Fibroblast of lung (primary cell): ENCODE results near the gene PCNT. TPM values are rescaled to one million over a fixed set of nuclear protein-coding genes. Genes with fewer than 3 reads are reported as not detected.
"Not testable (repeated sequence)": the region's sequence is repeated elsewhere in the genome, so short reads cannot be mapped to it uniquely, and the experiment has no call there.

ENCODE experiments used
- DNase-seq, 2 donors: peaks; one replicate each; pipeline versions ENCODE4 v3.0.0 to v3.0.0-alpha.2; 2010; ENCODE audit warnings: low read depth in 2 of 2
- H2AFZ ChIP-seq: 2 replicates; pipeline ENCODE4 v1.5.1; 2012; ENCODE audit warnings: low read length, control low read depth, inconsistent platforms
- H3K27ac ChIP-seq: 2 replicates; pipeline ENCODE4 v1.5.1; 2011; ENCODE audit warnings: low read length, control low read depth; ENCODE audit not compliant: insufficient read depth
- H3K27me3 ChIP-seq: 2 replicates; pipeline ENCODE4 v1.5.1; 2011; ENCODE audit warnings: mild to moderate bottlenecking, low read length; ENCODE audit not compliant: control insufficient read depth, insufficient read depth
- H3K36me3 ChIP-seq: 2 replicates; pipeline ENCODE4 v1.5.1; 2011; ENCODE audit warnings: low read length; ENCODE audit not compliant: control insufficient read depth, insufficient read depth
- H3K4me1 ChIP-seq: 2 replicates; pipeline ENCODE4 v1.5.1; 2011; ENCODE audit warnings: low read length; ENCODE audit not compliant: control insufficient read depth, insufficient read depth; ENCODE audit errors: extremely low read depth
- H3K4me2 ChIP-seq: 2 replicates; pipeline ENCODE4 v1.5.1; 2011; ENCODE audit warnings: low read length, control low read depth; ENCODE audit not compliant: insufficient read depth; ENCODE audit errors: extremely low read depth
- H3K4me3 ChIP-seq, 4 experiments: fragments of 200-600 bp in 1 of 4; sonication (generic) in 1 of 4; replicated peaks in 1 of 4; 2 replicates each; pipeline ENCODE4 v1.5.1; 2011 to 2016; ENCODE audit warnings: low read length in 4 of 4, low read depth in 3 of 4, mild to moderate bottlenecking in 3 of 4, control low read depth in 2 of 4, inconsistent platforms in 1 of 4, mixed read lengths in 1 of 4; ENCODE audit not compliant: insufficient read depth in 1 of 4; ENCODE audit errors: control extremely low read depth in 1 of 4
- H3K79me2 ChIP-seq: 2 replicates; pipeline ENCODE4 v1.5.1; 2012; ENCODE audit warnings: mild to moderate bottlenecking, low read length, inconsistent platforms; ENCODE audit not compliant: control insufficient read depth, insufficient read depth
- H3K9ac ChIP-seq: 2 replicates; pipeline ENCODE4 v1.5.1; 2011; ENCODE audit warnings: mild to moderate bottlenecking, low read length, control low read depth; ENCODE audit not compliant: insufficient read depth
- H3K9me3 ChIP-seq: 2 replicates; pipeline ENCODE4 v1.5.1; 2012; ENCODE audit warnings: low read depth, low read length; ENCODE audit not compliant: control insufficient read depth, insufficient read depth
- H4K20me1 ChIP-seq: 2 replicates; pipeline ENCODE4 v1.5.1; 2011; ENCODE audit warnings: low read length; ENCODE audit not compliant: control insufficient read depth, insufficient read depth; ENCODE audit errors: extremely low read depth
- EZH2 ChIP-seq: IDR thresholded peaks from 2 replicates; pipeline ENCODE4 v1.5.1; 2012; ENCODE audit warnings: low read length, control low read depth, mild to moderate bottlenecking; ENCODE audit errors: missing control alignments
- polyA plus RNA-seq, 2 donors: library from polyadenylated mRNA; depleted of rRNA in 1 of 2; stranded (reverse) in 1 of 2; unstranded in 1 of 2; fragments of >200 nt; gene quantifications; 2 replicates each; pipeline ENCODE4 v1.2.1, GENCODE V29; 2011 to 2012; ENCODE audit warnings: missing spikeins in 1 of 2
- total RNA-seq: library from RNA; depleted of rRNA; stranded (reverse); fragments of >200 nt; gene quantifications from 2 replicates; pipeline ENCODE4 v1.2.1, GENCODE V29; 2014
- TF ChIP-seq, protein P1 (sequence below), 2 donors: IDR thresholded peaks in 1 of 2; conservative IDR thresholded peaks in 1 of 2; 1 replicate in 1 of 2; 2 replicates in 1 of 2; pipeline ENCODE4 v1.5.1; 2011 to 2012; ENCODE audit warnings: low read length in 2 of 2, control low read depth in 1 of 2, inconsistent platforms in 1 of 2, low read depth in 1 of 2, mild to moderate bottlenecking in 1 of 2

PCNT gene
- total and polyA plus RNA-seq, 2 donors (not counting 1 experiment from before 2014, with no cell fraction given) = 7.4 to 26.1 TPM

DNA sequence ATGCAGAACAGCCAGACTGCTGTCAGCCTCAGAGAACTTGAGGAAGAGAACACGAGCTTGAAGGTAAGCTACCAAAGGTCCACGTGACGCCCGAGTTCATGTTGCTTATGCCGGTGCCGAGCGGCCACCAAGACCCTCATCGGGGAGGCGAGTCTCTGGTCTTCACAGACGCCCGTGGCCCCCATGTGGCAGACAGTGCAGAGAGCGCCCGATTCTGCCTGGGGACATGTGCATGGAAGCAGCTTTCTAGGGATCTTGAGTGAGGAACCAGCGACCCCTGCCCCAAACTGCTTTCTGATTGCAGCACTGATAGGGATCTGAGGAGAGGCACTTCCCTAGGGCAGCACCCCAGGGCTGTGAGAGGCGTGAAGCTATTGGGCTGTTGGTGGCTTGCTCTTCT, 78.5 kb downstream of the PCNT start:
- Histone ChIP-seq H3K9me3 (no peaks in the 10 kb centered on the region), H4K20me1 (no peaks in the 10 kb centered on the region), H3K36me3 (peaks cover 22% of the 10 kb centered on the region), H3K4me2 (no peak overlapping the region), H3K79me2 (no peaks in the 10 kb centered on the region), H3K4me1 (no peaks in the 10 kb centered on the region), H2AFZ (no peak overlapping the region), H3K4me3 (no peak overlapping the region), H3K27me3 (no peaks in the 10 kb centered on the region), H3K27ac (no peak overlapping the region), H3K9ac (no peak overlapping the region)
- no peak for DNase-seq
- TF ChIP-seq EZH2 = no peak
- TF ChIP-seq, protein P1, sequence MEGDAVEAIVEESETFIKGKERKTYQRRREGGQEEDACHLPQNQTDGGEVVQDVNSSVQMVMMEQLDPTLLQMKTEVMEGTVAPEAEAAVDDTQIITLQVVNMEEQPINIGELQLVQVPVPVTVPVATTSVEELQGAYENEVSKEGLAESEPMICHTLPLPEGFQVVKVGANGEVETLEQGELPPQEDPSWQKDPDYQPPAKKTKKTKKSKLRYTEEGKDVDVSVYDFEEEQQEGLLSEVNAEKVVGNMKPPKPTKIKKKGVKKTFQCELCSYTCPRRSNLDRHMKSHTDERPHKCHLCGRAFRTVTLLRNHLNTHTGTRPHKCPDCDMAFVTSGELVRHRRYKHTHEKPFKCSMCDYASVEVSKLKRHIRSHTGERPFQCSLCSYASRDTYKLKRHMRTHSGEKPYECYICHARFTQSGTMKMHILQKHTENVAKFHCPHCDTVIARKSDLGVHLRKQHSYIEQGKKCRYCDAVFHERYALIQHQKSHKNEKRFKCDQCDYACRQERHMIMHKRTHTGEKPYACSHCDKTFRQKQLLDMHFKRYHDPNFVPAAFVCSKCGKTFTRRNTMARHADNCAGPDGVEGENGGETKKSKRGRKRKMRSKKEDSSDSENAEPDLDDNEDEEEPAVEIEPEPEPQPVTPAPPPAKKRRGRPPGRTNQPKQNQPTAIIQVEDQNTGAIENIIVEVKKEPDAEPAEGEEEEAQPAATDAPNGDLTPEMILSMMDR (conservative IDR thresholded peaks at IDR 0.05 in 1 of 2, IDR thresholded peaks at IDR 0.05 in 1 of 2; ENCODE audit: low read depth in 1 of 2, low read length in 2 of 2) = no peak

DNA sequence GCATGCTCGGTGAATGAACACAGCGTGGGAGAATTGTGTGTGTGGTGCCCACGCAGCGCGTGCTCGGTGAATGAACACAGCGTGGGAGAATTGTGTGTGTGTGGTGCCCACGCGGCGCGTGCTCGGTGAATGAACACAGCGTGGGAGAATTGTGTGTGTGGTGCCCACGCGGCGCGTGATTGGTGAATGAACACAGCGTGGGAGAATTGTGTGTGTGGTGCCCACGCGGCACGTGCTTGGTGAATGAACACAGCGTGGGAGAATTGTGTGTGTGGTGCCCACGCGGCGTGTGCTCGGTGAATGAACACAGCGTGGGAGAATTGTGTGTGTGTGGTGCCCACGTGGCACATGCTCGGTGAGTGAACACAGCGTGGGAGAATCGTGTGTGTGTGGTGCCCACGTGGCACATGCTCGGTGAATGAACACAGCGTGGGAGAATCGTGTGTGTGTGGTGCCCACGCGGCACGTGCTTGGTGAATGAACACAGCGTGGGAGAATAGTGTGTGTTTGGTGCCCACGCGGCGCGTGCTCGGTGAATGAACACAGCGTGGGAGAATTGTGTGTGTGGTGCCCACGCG, 79.4 kb downstream of the PCNT start:
- H3K4me1 ChIP-seq, H3K79me2 ChIP-seq: not testable (repeated sequence)

DNA sequence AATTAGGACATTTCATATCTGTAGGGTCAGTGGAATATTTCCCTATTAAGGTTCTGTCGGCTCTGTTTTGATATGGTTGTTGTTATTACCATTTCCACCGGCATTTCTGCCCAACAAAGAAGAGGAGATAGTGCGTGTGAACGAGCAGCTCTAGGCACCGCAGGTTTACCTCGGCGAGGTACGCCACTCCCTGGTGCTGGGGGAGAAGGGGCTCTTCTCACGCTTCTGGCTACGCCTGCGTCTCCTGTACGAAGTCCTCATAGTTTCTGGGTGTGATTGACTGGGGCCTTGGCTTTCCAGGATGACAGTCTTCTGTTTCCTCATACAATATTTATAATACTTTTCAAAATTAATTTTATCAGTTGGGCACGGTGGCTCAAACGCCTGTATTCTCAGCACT, 80.3 kb downstream of the PCNT start:
- no peak overlapping the region for H3K9ac ChIP-seq
- no peaks in the 10 kb centered on the region for H4K20me1 ChIP-seq
- H3K79me2 ChIP-seq = no peaks in the 10 kb centered on the region
- no peak for TF ChIP-seq EZH2
- peaks cover 9% of the 10 kb centered on the region for H3K36me3 ChIP-seq
- H2AFZ ChIP-seq = no peak overlapping the region
- no peak for DNase-seq
- no peaks in the 10 kb centered on the region for H3K9me3 ChIP-seq
- H3K4me1 ChIP-seq = no peaks in the 10 kb centered on the region
- no peak overlapping the region for H3K4me3 ChIP-seq
- no peak overlapping the region for H3K27ac ChIP-seq
- no peaks in the 10 kb centered on the region for H3K27me3 ChIP-seq
- no peak overlapping the region for H3K4me2 ChIP-seq

More for the DNA sequence above, 79.4 kb downstream of the PCNT start:
- not testable (repeated sequence) for H3K4me3 ChIP-seq, DNase-seq, H3K9ac ChIP-seq, H3K27ac ChIP-seq, H3K4me2 ChIP-seq, H2AFZ ChIP-seq, H3K9me3 ChIP-seq, H4K20me1 ChIP-seq, H3K27me3 ChIP-seq
- H3K36me3 ChIP-seq = peaks cover 14% of the 10 kb centered on the region

DNA sequence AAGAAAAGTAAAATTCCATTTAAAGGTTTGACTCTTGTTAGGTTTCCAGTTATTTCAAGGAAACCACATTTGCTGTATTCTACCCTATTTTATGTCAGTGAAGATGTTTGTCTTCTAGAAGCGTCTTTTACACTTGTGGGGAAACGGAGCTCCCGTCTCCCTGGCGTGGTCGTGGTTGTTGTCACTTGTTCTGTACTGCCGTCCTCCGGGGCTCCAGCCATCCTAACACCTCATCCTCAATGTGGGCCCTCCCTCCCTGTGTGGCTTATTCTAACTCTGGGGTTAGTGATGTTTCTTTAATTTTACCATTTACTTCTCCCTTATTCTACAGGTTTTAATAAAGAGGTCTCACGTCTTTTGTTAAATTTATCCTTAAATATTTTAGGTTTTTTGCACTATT, 82.0 kb downstream of the PCNT start:
- no peak for DNase-seq
- no peak overlapping the region for H2AFZ ChIP-seq
- no peaks in the 10 kb centered on the region for H3K27me3 ChIP-seq
- no peaks in the 10 kb centered on the region for H3K79me2 ChIP-seq
- H4K20me1 ChIP-seq = no peaks in the 10 kb centered on the region
- TF ChIP-seq EZH2 = no peak
- TF ChIP-seq, protein P1 (conservative IDR thresholded peaks at IDR 0.05 in 1 of 2, IDR thresholded peaks at IDR 0.05 in 1 of 2; ENCODE audit: low read depth in 1 of 2, low read length in 2 of 2) = no peak
- no peak overlapping the region for H3K4me2 ChIP-seq
- H3K4me1 ChIP-seq = no peaks in the 10 kb centered on the region
- peaks cover 9% of the 10 kb centered on the region for H3K36me3 ChIP-seq
- no peak overlapping the region for H3K27ac ChIP-seq
- no peak overlapping the region for H3K9ac ChIP-seq
- H3K4me3 ChIP-seq = no peak overlapping the region
- H3K9me3 ChIP-seq = no peaks in the 10 kb centered on the region
